ENCODE measurements around the gene SYNM.

SYNM gene

DNA sequence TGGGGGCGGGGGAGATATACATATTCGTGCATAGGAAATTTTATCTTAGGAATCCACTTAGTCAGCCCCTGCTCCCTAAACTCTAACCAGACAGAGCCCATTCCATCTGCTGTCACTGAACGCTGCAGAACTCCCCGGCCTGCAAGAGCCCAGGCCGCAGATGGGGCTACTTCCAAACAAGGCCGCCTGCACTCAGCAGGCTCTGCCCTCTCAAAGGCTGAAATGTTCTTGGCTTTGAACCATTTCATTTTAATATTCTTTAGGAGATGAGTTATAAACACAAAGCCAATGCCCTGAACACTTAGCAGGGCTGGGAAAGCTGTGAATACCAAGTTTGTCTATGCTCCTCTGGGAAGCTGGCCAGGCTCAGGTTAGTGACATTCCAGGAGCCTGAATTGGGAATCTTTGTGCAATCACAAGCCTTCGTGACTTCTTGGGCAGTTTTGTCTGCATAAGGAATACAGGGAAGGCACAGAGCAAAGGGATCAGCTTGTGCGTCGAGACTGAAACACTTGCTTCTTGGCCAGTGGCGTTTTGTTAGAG is 65.0 kb downstream of the SYNM start:
- no peak for DNase-seq

DNA sequence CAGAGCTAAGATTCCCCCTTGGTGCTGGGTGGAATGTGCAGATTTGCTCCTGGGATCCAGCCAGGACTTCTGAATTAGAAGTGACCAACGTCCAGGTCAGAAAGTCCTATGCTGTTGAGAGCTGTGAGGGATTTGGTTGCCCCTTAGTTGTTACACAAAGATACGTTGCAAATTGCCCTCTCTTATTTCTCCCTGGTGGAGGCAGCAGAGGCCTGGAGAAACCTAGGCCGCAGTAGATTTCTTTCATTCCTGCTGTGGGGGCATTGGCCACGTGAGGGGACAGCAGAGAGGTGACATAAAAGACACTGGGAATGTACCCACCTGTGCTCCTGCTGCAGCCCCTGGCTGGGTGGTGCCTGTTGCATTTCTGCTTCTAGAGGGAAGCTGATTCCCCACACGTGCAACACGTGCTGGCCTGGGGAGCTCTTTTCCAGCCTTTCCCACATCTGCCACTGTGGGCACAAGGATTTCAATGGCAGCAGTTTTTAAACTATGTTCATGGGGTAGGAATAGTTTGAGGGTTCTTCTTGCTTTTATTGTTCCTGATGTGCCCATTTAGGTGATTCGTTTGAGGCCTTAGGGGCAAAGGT is 65.7 kb downstream of the SYNM start:
- DNase-seq = no peak

DNA sequence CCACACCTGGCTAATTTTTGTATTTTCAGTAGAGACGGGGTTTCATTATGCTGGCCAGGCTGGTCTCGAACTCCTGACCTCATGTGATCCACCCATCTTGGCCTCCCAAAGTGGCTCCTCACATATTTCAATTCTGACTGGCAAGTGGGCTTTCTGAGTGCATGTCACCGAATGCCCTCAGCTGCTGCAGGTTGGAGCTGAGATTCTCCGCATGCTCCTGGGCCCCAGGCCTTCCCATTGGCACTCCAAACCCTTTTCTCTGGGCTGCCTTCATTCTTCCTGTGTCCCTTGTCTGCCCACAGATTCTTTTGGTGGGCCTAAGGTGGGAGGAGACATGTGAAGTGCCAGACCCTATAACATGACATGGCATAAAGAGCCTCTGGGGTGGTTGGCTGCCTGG is 67.3 kb downstream of the SYNM start:
- no peak for DNase-seq

DNA sequence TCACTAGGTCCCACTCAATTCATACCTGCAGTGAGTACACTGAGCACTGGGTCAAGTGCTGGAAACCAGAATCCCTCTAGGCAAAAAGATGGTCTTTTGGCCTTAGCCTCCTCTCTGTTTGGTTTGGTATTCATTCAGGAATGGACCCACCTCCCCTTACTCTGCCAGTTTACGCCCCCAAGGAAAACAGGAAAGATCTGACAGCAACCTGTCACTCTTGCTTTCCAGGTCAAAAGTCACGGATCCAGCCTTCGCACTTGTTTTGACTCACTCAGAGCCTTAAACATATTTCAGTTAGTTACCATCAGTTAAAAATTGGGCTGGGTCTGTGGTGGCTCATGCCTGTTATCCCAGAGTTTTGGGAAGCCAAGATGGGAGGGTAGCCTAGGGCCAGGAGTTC is 68.1 kb downstream of the SYNM start:
- no peak for DNase-seq

DNA sequence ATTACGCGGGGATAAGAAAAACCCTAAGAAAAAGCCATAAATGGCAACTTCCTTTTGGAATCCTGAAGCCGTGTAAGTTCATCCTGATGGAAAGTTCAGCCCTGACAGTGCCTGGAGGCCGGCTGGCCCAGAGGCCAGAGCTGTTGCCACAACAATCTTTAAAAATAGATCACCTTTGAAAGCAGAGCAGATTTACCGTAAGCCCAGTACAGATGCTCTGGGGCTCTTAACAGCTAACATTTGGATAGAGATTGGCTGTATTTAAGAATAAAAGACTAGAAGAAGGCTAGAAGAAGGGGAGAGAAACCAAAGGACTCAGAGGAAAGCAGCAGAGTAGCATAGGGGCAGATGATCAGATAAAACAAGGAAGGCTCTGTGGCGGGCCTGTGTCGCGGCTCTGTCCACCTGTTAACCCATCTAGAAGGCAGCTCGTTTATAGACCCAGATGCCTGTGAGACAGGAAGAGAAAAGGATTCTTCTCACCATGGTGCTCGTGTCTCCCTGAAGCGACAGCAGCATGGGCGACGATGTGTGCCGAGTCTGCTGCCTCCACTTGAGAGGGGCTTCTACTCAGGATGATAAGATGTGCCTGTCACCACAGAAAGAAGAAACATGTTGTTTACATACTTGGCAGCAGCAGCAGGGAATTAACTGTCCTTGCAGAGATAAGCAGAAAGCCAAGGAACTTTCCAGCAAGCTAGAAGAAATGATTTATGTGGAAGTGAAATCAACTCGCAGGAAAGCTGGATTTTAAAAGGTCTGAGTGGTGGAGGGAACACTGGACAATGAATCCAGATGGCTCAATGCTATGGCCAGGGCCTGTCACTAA is 69.9 kb downstream of the SYNM start:
- DNase-seq = peak; percentile 16

DNA sequence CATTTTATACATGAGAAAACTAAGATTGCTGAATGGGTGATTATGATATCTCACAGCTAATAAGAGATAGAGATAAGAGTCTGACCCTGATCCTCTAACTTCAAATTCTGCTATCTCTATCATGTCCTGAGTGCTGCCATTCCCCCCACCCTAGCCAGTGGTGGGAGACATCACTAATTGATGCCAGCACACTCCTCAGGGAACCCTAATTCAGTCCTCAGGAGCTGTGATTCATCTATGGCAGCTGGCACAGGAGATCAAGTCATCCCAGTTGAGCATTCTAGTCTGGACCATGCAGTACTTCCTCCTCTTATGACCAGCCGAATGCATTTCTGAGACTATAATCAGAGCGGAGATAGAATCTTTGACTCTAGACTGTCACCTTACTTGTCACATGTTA is 71.9 kb downstream of the SYNM start:
- DNase-seq = no peak

DNA sequence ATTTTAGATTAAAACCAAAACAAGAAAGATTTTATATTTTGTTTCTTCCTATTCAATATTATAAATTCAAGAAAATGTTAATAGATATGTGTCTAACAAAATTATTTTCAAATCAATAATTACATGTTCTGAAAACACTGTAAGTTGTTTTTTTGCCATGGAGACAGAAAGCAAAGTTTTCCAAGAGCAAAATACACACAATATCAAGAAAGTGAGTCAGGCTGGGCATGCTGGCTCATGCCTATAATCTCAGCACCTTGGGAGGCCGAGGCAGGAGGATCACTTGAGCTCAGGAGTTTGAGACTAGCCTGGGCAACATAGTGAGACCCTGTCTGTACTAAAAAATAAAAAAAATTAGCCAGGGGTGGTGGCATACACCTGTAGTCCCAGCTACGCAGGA is 72.8 kb downstream of the SYNM start:
- no peak for DNase-seq

DNA sequence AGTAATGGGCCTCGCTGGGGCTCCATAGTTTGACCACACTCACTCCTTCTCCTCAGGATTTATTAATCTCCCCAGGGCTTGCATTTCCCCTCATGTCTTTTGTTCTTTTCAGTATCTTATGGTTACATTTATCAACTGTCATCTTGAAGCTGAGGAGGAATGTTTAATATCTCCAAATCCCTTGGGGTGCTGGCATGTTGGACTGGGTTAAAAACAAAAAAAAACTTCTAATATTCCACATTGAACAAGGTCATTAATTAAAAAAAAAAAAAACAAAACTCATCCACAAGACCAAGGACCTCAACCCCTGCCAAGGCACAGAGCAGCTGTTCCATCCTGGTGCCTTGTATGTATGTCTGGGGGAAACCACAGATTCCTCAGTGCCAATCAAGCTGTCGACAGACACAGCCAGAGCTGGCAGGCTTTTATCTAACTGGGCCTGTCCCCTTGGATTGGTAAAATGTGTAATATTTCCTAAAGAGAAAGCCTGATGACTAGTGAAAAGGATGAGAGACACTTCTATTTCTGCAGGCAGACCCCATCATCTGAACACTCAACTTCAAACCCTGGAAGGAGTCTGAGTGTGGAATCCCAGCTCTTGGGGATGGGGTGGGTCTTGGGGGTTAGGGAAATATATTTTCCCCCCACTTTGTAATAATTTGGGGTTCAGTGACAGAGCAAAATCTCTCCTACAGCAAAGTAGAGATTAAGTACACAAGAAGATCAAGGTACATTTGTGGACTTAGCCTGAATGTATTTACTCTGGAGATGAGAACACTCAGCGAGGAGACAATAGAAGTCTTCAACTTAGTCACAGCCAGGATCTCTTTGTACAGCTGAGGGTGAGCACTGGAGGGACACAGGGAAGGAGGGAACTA is 75.4 kb downstream of the SYNM start:
- no peak for DNase-seq

DNA sequence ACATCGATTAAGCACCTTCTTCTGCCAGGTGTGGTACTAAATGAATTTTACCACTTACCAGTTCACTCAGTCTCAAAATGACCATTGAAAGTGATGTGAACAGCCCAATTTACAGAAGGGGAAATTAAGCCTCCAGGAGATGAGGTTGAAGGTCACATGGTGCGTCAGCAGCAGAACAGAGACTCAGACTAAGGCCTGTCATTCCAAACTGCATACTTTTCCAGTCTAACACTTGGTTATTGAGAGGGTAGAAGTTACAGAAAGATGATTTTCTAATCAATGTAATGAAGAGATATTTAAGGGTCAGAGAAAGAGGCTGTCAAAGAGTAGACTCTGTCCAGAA is 76.1 kb downstream of the SYNM start:
- DNase-seq = no peak

DNA sequence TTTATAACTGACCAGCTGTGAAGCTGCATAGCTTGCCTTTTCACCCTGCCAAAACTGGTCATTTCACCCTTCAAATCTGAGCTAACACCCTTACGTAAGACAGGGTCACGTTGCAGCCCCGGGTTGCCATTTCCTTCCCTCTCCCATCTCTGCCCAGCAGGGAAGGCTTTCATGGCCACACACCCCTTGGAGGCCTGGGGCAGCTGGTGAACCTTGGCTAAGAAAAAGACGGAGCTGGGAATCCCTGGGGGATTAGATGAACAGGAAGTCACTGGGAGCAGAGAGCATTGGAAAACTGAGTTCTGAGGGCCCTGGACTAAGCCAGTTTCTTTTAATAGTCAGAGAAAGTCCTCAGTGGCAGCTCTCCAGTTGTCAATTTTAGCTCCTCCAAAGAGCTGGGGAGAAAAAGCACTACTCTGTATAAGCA is 76.7 kb downstream of the SYNM start:
- DNase-seq = peak; percentile 22

DNA sequence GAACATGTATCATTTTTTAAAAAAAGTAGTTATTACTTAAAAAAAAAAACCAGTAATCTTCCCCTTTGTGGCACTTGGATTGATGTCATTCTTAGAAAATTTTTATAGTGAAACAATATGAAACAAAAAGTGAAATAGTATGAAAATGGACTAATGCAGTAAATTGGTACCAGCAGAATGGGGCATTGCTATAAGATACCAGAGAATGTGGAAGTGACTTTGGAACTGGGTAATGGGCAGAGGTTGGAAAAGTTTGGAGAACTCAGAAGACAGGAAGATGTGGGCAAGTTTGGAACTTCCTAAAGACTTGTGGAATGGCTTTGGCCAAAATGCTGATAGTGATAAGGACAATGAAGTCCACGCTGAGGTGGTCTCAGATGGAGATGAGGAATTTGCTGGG is 77.9 kb downstream of the SYNM start:
- DNase-seq = no peak
